GM12872 (cell line): Measurements from ENCODE around the gene TPI1.
A peak's percentile ranks its signal among the peaks of the same experiment; 100 is the strongest.

Experiments
- CTCF ChIP-seq: IDR thresholded peaks from 3 replicates; pipeline ENCODE4 v1.5.1; 2011; ENCODE audit warnings: low read depth, mild to moderate bottlenecking, low read length, moderate library complexity; ENCODE audit not compliant: insufficient read depth

TPI1 gene

GRCh38 chr12:6867413-6868210 is at the start of gene TPI1:
TSS of gene TPI1 (plus strand) at chr12:6867531. CDS start at chr12:6867567, 36 bp downstream.
- 0 out of 3 replicates have a peak, but pooled peaks have one; percentile 1 for TF ChIP-seq CTCF

DNA sequence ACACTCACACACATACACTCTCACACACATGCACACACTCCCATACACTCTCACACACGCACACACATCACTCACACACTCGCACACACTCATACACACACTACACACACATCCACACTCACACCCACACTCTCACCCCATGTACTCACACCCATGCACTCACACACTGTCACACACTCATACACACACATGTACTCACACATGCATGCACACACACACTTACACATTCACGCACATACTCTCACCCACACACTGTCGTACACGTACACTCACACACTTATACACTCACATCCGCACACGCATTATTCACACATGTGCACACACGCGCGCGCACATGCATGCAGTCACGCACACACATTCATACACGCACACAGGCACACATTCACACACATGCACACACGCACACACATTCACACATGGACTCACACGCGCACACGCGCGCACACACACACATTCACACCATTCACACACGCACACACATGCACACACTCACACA is 49.6 kb upstream of the TPI1 start:
- no peak for TF ChIP-seq CTCF

- no peak for TF ChIP-seq CTCF
Measured at GRCh38 chr12:6818222-6818621, 49.1 kb upstream of the TPI1 start.

- no peak for TF ChIP-seq CTCF
Measured at GRCh38 chr12:6818645-6819044, 48.7 kb upstream of the TPI1 start.

DNA sequence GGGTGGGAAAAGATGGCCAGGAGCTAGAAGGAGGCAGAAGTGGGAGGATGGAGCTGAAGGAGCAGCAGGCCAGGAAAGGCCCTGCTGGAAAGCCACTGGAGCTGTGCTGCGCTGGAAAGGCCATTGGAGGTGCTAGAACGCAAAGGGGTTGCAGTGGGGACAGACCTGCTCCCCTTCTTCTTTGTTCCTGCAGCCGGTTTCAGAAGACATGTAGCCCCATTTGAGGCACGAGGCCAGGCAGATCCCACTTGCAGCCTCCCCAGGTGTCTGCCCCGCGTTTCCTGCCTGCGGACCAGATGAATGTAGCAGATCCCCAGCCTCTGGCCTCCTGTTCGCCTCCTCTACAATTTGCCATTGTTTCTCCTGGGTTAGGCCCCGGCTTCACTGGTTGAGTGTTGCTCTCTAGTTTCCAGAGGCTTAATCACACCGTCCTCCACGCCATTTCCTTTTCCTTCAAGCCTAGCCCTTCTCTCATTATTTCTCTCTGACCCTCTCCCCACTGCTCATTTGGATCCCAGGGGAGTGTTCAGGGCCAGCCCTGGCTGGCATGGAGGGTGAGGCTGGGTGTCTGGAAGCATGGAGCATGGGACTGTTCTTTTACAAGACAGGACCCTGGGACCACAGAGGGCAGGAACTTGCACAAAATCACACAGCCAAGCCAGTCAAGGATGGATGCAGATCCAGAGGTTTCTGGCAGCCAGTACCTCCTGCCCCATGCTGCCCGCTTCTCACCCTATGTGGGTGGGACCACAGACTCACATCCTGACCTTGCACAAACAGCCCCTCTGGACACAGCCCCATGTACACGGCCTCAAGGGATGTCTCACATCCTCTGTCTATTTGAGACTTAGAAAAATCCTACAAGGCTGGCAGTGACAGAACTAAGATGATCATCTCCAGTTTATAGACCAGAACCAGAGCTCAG is 48.0 kb upstream of the TPI1 start:
- TF ChIP-seq CTCF = no peak

GRCh38 chr12:6820166-6820565 is 47.2 kb upstream of the TPI1 start:
- no peak for TF ChIP-seq CTCF
